8988T (cell line): Measurements from ENCODE around the gene CNIH4.
"Not testable (repeated sequence)": the region's sequence is repeated elsewhere in the genome, so short reads cannot be mapped to it uniquely, and the experiment has no call there.

Experiments
- DNase-seq: peaks from one replicate; pipeline ENCODE4 v3.0.0; 2011

Gene CNIH4

GRCh38 chr1:224352436-224353085 is 4.1 kb upstream of the CNIH4 start:
- not testable (repeated sequence) for DNase-seq

GRCh38 chr1:224353975-224354925 is 2.4 kb upstream of the CNIH4 start:
- DNase-seq, result no peak

- DNase-seq, result no peak
These were observed 996 bp downstream of the CNIH4 start for GRCh38 chr1:224357626-224358124.

- no peak for DNase-seq
These were observed 1.6 kb downstream of the CNIH4 start for GRCh38 chr1:224358237-224358636.

GRCh38 chr1:224359207-224359606 is 2.5 kb downstream of the CNIH4 start:
- DNase-seq, result no peak

GRCh38 chr1:224368409-224368808 is 11.7 kb downstream of the CNIH4 start:
- DNase-seq, result no peak

GRCh38 chr1:224373008-224373590 is 16.4 kb downstream of the CNIH4 start:
- no peak for DNase-seq

GRCh38 chr1:224375059-224375458 is 18.4 kb downstream of the CNIH4 start:
- no peak for DNase-seq

GRCh38 chr1:224377676-224378006 is 21.0 kb downstream of the CNIH4 start:
- no peak for DNase-seq

GRCh38 chr1:224378855-224379631 is 22.4 kb downstream of the CNIH4 start:
- DNase-seq, result no peak

- DNase-seq, result no peak
These were observed 23.3 kb downstream of the CNIH4 start for GRCh38 chr1:224380003-224380402.

- DNase-seq, result no peak
These were observed 25.3 kb downstream of the CNIH4 start for GRCh38 chr1:224381880-224382548.

- no peak for DNase-seq
These were observed 26.5 kb downstream of the CNIH4 start for GRCh38 chr1:224383218-224383617.

- no peak for DNase-seq
These were observed 30.7 kb downstream of the CNIH4 start for GRCh38 chr1:224387302-224387912.

GRCh38 chr1:224387943-224388342 is 31.3 kb downstream of the CNIH4 start:
- DNase-seq, result no peak

GRCh38 chr1:224390517-224390916 is 33.8 kb downstream of the CNIH4 start:
- DNase-seq, result no peak

- DNase-seq, result no peak
These were observed 36.0 kb downstream of the CNIH4 start for GRCh38 chr1:224392411-224393249.

- DNase-seq, result no peak
These were observed 36.6 kb downstream of the CNIH4 start for GRCh38 chr1:224393294-224393693.

GRCh38 chr1:224399887-224400286 is 43.2 kb downstream of the CNIH4 start:
- no peak for DNase-seq

GRCh38 chr1:224402472-224403036 is 45.9 kb downstream of the CNIH4 start:
- DNase-seq, result no peak
